GM19455 (cell line): ENCODE data around the gene PNLIP.

Source experiments
- ATAC-seq: cut with Tn5 transposase; IDR thresholded peaks from one replicate; pipeline ENCODE4 v1.9.1; 2021; ENCODE audit not compliant: unreplicated experiment

The PNLIP gene

DNA sequence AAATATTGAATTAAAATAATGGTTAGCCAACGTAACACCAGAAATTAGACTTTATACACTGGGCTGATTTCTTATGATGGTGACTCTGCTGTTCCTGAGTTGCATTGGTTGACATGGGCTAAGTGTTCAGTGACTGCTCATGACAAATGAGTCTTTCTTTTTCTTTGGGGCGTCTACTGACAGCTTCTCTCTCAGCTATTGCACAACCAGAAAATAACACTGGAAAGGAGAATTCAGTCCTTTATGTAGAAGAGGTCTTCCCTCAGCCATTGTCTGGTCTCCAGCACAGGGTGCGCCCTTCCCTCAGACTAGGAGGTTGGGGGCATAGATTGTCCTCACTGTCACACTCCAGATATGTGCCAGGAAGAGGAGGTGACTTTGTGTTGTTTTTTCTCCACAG is 21.6 kb downstream of the PNLIP start:
- no peak for ATAC-seq

DNA sequence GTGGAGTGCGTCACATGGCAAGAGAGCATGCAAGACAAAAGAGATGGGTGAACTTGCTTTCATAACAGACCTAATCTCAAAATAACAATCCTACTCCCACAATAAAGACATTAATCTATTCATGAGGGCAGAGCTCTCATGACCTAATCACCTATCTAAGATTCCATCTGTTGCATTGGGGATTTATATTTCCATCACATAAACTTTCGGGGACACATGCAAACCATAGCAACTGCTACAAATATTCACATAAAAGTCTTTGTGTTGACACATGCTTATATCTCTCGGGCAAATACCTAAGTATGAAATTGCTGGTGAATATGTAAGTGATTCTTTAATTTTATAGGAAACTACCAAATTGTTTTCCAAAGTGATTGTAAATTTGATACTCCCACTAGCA is 29.1 kb downstream of the PNLIP start:
- ATAC-seq, result no peak

DNA sequence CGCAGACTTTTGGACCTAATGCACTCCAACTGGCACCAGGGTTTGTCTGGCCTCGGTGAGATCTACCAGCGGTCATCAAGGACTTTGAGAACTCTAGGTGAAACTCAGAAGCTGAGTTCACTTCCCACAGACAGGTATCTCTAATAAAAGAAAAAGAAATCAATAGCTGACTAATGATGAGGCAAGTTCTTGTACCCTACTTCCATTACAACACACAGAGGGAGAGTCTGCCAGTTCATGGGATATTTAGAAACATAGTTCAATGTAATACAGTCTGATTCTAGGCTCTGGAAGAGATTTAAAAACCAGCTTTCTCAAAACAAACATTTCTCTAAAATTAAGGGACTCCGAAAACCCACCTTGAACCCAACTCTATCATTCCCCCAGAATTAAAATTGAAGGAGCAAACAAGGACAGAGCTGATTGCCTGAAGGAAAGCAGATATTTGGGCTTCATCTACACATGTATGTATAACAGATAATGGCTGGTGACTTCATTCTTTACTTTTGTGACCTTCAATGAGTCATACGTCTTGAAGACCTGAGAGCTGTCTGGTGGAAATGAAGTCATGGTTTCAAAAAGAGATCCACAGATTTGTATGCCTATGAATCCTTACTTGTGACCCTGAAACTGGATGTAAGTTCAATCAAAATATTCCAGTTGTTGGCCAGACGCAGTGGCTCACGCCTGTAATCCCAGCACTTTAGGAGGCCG is 42.3 kb downstream of the PNLIP start:
- no peak for ATAC-seq

DNA sequence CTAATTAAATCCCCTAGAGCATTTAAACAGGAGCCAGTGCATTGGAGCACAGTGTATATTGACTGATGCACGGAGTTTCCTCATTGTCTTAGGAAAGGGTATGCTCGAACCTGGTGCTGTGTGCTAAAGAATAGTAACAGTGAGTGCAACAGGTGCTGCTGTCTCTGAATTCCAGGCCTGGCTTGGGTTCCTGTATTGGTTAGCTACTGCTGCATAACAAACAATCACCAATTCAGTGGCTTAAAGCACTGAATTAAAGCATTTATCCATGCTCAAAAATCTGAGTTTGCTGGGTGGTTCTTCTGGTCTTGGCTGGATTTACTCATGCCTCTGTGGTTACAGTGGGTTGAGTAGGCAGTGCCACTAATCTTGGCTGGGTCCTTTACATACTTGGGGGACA is 43.3 kb downstream of the PNLIP start:
- no peak for ATAC-seq

DNA sequence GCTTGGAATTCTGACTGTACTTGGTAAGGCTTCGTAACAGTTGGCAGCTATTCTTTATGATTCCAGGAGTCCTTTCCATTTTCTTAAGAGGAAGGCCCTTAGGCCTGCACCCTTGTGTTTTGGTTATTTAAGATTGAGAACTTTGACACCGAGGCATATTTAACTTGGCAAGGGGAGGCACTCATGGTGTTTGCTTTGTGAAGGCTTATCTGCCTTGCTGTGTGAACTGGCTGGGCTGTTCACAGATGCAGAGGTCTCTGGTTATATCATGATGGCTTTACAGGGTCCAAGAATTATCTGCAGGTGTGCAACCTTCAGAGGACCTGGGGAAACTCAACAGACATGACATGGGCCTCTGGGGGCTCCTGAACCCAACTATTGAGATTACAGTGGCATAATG is 44.2 kb downstream of the PNLIP start:
- no peak for ATAC-seq

DNA sequence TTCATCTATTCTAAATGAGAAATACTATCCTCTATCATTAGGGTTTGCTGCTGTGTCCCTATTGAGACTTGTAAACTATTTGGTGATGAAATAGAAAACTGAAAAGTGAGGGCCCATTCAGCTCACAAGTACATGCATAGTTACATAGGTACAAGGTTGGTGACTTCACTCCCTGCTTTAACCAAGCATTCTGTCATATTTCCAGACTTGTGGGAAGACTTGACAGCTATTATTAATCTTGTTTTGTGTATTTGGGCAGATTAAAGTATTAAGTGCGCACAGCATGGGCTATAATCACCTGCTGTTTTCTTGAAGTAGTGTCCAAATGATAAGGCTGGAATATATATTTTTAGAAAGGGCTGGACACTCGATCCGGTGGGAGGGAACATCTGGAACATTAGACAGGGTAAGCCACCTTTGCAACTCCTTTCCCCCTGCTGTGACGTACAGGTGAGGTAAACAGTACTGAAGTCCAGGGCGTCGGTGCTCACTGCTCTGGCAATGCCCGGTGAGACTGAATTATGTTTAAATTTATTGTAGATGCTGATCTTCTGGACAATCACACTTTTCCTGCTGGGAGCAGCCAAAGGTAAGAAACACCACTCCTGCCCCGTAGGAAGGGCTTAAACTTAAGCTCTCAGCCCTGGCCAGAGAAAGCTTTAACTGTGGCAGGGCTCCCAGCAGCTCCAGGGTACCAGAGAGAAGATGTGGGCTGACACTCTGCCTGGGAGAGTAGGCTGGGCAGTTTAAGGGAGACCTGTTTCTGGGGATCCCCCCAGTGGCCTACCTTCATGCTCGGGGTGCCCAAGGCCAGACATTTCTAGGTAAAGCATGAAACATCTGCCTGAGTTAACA is 45.1 kb downstream of the PNLIP start, which contains the start of gene PNLIPRP1:
Gene PNLIPRP1, plus strand, starts transcription at position 370 of the 855 bp plus-strand sequence. Its CDS starts 171 bp downstream, at position 541.
- no peak for ATAC-seq

DNA sequence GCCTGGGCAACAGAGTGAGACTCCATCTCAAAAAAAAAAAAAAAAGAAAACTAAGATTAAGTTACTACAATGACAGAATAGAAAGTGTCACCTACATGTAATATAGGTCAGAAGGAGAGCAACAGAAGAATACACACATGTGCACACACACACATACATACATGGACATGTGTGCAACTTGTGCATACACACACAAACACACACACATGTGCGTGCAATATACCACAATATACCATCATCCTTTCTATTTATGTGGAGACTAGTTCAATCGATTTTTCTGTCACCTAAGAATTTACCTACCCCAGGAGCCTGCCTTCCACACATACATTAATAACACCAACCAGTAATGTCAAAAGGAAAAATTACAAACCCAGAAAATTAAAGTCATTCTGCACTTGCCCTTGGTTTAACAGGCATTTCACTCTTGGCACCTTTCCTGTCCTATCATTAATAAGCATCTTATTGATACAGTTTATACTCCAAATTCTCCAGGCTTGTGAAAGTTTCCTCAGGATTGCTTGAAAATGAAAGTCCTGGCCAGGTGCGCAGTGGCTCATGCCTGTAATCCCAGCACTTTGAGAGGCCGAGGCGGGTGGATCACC is 47.5 kb downstream of the PNLIP start:
- no peak for ATAC-seq

DNA sequence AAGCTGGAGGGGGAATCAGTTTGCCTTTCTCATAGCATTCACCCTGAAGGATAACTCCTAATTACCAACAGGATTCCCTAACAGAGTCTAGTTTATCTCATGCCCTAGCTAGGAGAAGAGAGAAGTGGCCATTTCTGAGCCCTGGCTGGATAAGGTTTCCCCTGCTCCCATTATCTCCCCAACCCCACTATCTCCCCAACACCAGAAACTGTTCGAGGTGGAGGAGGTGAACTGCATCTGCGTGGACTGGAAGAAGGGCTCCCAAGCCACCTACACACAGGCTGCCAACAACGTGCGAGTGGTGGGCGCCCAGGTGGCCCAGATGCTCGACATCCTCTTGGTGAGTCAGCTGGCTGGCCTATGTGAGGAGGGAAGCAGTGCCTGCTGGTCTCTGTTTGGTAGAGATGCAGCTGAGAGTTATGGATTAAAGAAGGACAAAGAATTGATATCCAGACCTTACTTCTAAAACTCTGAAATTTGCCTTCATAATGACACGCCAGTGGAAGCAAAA is 48.8 kb downstream of the PNLIP start:
- no peak for ATAC-seq

DNA sequence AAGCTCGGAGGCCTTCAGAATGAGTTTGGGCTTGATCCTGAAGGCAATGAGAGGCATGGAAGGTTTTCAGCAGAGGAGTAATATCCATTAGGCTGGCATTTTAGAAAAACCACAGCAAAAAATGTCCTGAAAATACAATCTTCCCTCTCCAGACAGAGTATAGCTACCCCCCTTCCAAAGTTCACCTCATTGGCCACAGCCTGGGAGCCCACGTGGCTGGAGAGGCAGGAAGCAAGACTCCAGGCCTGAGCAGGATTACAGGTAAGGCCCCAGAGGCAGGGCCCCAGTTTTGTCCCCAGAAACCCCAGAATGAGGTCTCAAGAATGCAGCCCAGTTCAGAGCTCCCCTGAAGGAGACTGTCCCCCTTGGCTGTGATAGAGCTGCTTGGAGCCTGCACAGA is 50.3 kb downstream of the PNLIP start:
- no peak for ATAC-seq

DNA sequence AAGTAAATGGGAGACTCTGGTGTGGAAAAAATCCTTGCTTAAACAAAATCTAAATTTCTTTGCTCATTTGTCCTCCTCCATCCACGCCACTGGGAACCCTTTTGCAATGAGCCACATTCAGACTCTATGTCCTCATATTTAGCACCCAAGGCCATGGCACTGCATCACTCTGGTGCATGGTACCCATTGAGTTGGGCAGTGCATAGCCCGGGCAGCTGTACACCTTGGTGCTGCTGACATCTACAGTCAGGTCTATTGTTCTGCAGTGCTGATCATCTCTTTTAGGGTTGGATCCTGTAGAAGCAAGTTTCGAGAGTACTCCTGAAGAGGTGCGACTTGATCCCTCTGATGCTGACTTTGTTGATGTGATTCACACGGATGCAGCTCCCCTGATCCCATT is 51.8 kb downstream of the PNLIP start:
- ATAC-seq, result no peak

DNA sequence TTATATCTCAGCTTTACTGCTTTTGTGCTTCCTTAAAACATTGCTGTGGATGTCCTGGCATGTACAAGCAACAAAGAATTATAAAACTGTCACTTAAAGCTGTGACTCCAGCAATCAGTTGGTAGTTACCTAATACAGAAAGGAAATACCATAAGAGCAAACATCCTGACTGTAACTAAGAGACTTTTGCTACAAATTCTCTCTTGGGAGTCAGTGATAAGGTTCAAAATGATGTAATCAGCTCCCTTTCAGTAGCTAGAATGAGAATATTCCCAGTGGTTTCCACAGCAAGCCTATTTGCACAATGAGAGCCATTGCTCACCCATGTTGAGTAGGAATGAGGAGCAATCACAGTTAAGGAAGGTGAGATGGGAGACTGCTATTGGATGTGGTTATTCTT is 52.6 kb downstream of the PNLIP start:
- no peak for ATAC-seq

DNA sequence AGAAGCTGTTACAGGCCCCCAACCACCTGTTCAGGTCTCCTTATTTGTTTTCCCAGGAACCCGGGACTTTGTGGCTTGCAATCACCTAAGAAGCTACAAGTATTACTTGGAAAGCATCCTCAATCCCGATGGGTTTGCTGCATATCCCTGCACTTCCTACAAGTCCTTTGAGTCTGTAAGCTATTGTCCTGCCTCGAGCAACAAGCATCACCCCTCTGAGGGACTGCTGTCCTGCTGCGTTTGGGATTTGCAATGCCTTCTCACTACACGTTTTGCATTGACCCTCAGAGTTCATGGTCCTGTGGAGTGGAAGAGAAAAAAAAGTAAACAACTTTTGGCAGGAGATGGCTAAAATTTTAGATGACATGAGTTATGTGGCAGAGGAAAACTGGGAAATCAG is 54.3 kb downstream of the PNLIP start:
- ATAC-seq, result no peak

DNA sequence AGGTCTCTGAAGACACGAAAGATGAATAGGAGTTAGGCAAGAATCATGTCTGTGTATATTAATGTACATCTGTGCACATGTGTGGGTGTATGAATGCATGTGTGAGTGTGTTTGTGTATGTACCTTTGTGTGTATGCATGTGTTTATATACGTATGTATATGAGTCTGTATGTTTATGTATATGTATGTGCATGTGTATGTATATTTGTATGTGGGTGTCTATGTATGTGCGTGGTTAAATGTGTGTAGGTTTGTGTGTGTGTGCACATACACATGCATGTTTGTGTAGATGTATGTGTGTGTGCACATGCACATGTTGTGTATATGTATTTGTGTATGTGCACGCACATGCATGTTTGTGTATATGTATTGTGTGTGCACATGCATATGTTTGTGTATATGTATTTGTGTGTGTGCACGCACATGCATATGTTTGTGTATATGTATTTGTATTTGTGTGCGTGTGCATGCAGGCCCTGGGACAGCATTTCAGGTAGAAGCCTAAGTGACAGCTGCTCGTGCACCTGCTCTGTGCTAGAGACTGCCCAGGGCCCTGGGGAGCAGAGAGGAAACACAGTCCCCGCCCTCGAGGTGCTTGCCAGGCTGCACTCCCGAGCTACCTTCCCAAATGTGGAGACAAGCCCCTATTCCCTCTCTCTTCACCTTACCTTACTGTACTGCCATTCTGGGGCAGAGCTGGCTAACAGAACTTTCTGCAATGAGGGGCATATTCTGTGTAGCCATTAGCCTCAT is 57.1 kb downstream of the PNLIP start:
- no peak for ATAC-seq

DNA sequence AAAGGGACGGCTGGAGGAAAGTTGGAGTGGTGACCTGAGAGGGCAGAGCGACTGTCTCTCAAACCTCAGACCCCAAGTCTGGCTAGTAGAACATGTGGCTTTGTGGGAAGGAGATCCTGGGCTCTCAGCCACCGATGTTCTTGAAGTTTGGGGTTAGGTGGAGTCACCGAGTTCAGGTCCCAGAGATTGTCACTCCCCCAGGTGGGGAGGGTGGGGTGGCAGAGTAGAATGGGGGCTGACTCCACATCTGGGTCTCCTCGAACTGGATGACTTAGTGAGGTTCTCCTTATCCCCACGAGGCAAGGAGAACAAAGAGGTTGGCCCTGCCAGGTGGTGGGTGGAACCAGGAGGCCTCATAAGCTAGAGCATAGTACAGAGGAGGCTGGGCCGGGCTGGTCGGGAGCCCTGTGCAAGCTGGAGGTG is 60.3 kb downstream of the PNLIP start:
- ATAC-seq, result no peak

DNA sequence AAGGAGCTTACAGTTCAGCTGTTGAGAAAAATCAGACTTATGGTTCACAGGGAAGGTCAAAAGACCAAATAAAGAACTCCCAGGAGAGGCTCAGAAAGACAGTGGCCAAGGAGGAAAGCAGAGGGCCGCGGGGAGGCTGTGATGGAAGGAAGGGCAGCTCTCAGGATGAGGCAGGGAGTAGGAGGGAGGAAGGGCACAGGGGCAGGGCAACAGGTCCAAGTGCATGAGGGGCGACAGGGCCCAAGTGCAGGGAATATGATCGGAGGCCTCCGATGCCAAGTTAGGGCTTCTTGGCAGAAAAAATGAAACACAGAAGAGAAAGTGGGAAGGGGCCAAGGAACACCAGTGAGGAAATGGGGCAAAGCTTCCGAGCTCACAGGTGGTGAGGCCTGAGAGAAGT is 61.6 kb downstream of the PNLIP start:
- ATAC-seq, result no peak

DNA sequence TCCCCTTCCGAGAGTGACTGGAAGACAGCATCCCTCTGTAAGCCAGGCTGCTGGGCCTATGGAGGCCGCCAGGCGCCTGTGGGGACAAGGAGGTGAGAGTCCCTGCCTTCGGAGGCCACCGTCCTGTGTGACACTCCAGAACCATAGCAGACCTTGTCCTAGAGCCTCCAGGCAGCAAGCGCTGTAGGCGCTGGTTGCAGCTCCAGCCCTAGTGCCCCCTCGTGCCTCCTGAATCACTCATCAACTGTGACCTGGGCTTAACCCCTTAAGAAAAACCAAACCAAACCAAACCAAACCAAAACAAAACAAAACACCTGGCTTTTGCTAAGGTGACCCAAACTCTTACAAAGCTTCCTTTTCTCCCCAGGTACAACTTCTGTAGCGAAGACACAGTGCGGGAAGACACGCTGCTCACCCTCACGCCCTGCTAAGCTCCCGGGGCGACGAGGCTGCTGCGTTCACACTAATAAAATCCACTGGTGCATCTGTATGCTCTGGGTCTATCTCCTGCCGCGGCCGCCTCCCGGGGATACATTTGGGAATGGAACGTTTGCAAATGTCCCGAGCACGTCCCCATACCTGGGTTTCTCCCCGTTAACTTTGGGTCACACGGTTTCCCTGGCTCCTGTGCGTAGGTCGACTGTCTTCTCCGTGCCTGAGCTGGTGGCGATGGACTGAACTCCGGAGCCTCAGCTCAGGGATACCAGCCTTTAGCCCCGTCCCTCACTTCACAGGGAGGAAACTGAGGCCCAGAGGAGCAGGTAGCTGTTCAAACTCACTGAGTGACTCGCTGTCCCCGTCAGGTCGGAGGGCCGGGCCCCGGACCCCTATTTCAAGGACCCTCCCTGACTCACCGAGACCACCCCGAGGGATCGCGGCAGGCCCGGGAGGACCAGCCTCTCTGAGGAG is 63.2 kb downstream of the PNLIP start:
- no peak for ATAC-seq

DNA sequence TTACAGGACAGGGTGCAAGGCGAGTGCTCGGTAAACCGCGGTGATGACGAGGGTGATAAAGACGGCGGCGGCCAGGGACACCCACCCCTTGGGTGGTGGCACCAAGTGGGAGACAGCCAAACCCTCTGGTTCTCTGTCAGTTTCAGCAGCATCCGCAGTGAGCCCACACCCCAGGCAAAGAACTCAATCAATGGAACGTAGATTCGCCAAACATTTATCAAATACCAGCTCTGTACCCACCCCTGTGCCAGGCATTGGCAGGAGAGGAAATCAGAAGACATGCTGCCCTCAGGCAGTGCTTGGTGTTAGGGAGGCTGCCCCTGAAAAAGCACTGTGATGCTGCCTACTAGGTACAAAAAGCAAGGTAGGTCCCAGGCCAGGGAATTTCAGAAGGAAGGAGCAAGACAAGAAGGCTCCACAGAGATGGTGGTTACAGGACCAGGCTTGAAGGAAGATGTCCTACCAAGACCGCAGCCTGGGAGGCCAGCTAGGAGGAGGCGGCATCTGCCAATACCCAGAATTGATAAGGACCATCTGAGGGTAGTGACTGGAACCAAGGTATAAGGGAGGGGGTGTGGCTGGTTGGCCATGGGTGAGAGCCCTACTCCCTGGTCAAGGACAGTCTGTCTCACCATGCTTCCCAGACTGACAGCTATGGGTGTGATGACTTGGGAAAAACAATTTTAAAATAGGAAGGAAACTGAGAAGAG is 64.9 kb downstream of the PNLIP start:
- ATAC-seq, result no peak

DNA sequence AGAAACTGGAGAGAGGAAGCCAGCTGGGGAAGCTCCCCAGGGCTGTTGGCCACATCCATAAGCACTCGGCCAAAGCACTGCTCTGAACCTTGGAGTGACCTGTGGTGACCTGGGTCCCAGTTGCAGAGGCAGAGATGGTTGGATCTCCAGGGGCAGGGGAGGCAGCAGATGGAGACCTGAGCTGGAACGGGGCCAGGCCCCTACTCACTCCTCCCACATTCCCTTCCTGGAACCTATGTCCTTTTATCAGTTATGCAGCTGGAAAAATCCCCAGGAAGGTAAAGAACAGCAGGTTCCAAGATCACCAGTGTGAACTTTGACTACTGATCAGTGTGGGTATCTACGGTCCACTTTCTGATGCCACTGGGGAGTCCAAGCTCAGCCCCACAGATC is 65.4 kb downstream of the PNLIP start:
- ATAC-seq, result no peak

DNA sequence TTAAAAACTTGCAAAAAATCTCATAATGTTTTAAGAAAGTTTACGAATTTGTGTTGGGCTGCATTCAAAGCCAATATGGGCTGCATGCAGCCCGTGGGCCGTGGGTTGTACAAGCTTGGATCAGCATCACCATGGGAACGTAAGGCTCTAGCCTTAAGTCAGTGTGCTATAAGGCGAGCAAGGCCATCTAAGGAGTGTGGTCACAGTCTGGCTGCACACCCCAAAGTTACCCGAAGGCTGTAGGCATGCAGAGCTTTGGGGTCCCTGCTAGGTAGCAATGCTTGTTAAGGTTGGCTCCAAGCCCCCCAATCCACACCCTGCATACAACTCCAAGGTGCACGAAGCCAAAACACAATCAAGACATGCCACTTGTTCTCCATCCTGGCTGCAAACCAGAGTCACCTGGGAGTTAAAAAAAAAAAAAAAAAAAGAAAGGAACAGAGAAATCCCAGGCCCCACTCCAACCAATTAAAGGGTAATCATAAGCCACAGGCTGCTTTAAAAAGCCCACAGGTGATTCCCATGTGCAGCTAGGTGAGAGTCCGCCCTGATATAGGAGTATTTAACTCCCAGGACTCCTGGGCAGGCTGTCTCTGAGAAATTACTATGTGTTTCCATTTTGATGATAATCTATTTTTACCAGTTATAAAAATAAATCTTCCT is 66.5 kb downstream of the PNLIP start:
- no peak for ATAC-seq
